ENCODE measurements around the gene DNAJA4.

Gene DNAJA4

DNA sequence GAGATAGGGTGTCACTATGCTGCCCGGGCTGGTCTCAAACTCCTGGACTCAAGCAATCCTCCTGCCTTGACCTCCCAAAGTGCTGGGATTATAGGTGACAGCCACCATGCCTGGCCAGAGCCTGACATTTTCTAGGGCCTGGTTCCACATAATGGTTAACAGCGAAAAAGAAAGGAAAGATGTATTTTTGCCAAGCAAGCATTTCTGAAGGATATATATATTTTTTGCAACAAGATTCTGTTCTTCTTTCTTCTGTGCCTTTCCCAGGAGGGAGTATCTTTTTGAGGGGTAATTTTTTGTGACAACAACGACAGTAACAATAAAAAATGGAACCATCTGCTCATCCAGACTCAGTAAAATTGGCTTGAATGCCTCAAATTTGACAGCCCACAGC lies 8.3 kb upstream of the DNAJA4 start:
- FAIRE-seq: no peak
- TF ChIP-seq PAX5 (IDR thresholded peaks at IDR 0.05; ENCODE audit: insufficient read depth, low read length, severe bottlenecking): no peak
- DNase-seq (ENCODE audit: insufficient read length, low spot score): no peak

DNA sequence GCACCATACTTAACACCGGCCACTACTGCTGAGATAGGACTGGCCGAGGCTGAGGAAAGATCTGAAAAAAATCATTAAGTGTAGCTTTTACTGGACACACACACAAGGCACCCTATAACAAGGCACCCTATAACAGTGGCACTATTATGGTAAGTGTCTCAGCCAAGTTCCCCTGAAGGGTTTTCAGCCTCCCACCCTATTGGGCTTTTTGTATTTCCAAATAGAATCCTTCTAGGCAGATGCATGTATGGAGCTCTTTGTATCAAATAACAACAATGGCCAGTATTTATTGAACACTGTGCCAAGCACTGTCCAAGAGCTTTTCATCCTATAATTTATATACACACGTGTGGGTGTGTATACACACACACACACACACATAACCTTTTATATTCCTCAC lies 6.7 kb upstream of the DNAJA4 start:
- no peak for FAIRE-seq
- DNase-seq (ENCODE audit: insufficient read length, low spot score): no peak
- TF ChIP-seq POLR2A (IDR thresholded peaks at IDR 0.05; ENCODE audit: low read depth, low read length) (no peak), PAX5 (IDR thresholded peaks at IDR 0.05; ENCODE audit: insufficient read depth, low read length, severe bottlenecking) (no peak), TAF1 (IDR thresholded peaks at IDR 0.05; ENCODE audit: low read depth, low read length) (no peak), SPI1 (IDR thresholded peaks at IDR 0.05; ENCODE audit: low read depth, low read length) (no peak), POU2F2 (IDR thresholded peaks at IDR 0.05; ENCODE audit: low read depth, low read length) (no peak), POLR2AphosphoS5 (IDR thresholded peaks at IDR 0.05; ENCODE audit: low read depth, low read length) (no peak)

DNA sequence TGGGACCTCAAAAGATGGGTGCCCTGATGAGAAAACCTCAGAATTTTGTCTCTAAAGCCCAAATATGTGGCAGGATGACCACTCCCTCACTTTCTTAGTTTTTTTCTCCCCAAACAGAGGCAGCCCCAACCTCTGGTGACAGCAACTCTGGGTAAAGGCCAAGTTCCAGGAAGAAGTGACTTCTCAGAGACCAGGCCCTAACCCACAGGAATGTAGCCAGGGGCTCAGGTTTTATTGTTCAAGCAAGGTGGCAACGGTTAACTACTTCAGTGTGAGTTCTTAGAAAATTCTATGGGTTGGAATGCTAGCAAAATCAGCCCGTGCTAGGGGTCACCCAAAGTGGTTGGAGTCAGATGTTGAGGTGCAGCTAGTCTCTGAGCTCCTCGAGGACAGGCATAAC lies 5.1 kb upstream of the DNAJA4 start:
- DNase-seq (ENCODE audit: insufficient read length, low spot score) (no peak), FAIRE-seq (no peak)
- TF ChIP-seq POLR2A (IDR thresholded peaks at IDR 0.05; ENCODE audit: low read depth, low read length) (no peak), POLR2AphosphoS5 (IDR thresholded peaks at IDR 0.05; ENCODE audit: low read depth, low read length) (no peak), SPI1 (IDR thresholded peaks at IDR 0.05; ENCODE audit: low read depth, low read length) (no peak), PAX5 (IDR thresholded peaks at IDR 0.05; ENCODE audit: insufficient read depth, low read length, severe bottlenecking) (no peak), POU2F2 (IDR thresholded peaks at IDR 0.05; ENCODE audit: low read depth, low read length) (no peak), TAF1 (IDR thresholded peaks at IDR 0.05; ENCODE audit: low read depth, low read length) (no peak)

DNA sequence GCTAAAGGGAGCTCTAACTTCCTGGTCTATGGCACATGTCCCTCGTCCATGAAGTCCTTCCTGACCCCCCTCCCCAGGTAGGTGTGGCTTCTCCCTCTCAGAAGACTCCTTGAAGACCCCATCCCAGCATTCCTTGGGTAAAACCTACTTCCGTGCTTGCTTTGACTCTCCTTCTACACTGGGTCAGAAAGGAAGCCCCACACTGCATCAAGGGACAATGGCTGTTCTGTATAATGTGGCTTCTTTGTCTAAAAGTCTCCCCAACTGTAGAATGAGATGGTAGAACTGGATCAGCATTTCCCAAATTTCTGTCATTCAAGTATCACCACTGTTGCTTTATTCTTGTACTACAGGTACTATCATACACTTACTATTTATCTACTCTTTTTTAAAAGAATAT lies 3.9 kb upstream of the DNAJA4 start:
- FAIRE-seq (no peak), DNase-seq (ENCODE audit: insufficient read length, low spot score) (no peak)
- TF ChIP-seq SPI1 (IDR thresholded peaks at IDR 0.05; ENCODE audit: low read depth, low read length): no peak

DNA sequence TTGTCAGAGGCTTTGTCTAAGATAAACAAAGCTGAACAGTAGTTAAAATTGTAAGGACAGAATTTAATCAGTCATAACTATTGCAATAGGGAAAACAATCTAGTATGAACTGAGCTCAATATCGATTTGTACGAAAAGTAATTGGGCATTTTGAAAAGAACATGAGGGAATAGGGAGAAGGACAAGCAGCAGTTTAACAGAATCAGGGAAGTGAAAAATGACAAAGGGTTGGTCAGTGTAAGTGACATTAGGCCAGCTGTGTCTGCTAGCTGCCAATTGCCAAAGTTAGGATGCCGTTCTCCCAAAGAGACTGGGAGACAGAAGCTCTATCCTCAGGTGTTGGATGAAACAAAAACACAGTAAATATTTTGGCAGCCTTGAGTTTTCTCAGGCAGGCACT lies 3.3 kb upstream of the DNAJA4 start:
- FAIRE-seq: no peak

DNA sequence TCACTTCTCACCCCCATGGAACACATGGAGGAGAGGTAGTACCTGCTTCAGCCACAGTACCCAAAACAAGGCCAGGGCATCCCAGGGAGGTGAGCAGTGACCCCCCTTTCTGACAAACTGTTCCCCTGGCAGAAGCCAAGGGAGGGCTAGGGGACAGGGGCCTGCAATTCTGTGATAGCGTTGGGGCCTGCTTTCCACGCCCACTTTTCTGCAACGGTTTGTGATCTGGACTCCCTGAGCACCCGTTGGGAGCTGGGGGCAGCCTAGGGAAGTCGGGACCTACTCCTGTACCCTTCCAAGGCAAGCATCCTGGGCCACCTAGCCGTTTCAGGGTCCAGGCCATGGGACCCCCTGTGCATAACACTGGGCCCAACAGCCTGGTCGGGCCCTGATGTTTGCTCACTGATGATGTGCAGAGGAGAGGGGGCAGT lies 996 bp upstream of the DNAJA4 start:
- DNase-seq (ENCODE audit: insufficient read length, low spot score) (no peak), FAIRE-seq (no peak)
- TF ChIP-seq POLR2AphosphoS5 (IDR thresholded peaks at IDR 0.05; ENCODE audit: low read depth, low read length) (no peak), SPI1 (IDR thresholded peaks at IDR 0.05; ENCODE audit: low read depth, low read length) (no peak), POLR2A (IDR thresholded peaks at IDR 0.05; ENCODE audit: low read depth, low read length) (no peak), PAX5 (IDR thresholded peaks at IDR 0.05; ENCODE audit: insufficient read depth, low read length, severe bottlenecking) (no peak), POU2F2 (IDR thresholded peaks at IDR 0.05; ENCODE audit: low read depth, low read length) (no peak), TAF1 (IDR thresholded peaks at IDR 0.05; ENCODE audit: low read depth, low read length) (no peak)

More for the DNA sequence above, 3.3 kb upstream of the DNAJA4 start:
- no peak for DNase-seq (ENCODE audit: insufficient read length, low spot score)
- TF ChIP-seq POLR2A (IDR thresholded peaks at IDR 0.05; ENCODE audit: low read depth, low read length) (no peak), SPI1 (IDR thresholded peaks at IDR 0.05; ENCODE audit: low read depth, low read length) (no peak), POU2F2 (IDR thresholded peaks at IDR 0.05; ENCODE audit: low read depth, low read length) (no peak), POLR2AphosphoS5 (IDR thresholded peaks at IDR 0.05; ENCODE audit: low read depth, low read length) (no peak), PAX5 (IDR thresholded peaks at IDR 0.05; ENCODE audit: insufficient read depth, low read length, severe bottlenecking) (no peak), TAF1 (IDR thresholded peaks at IDR 0.05; ENCODE audit: low read depth, low read length) (no peak)

DNA sequence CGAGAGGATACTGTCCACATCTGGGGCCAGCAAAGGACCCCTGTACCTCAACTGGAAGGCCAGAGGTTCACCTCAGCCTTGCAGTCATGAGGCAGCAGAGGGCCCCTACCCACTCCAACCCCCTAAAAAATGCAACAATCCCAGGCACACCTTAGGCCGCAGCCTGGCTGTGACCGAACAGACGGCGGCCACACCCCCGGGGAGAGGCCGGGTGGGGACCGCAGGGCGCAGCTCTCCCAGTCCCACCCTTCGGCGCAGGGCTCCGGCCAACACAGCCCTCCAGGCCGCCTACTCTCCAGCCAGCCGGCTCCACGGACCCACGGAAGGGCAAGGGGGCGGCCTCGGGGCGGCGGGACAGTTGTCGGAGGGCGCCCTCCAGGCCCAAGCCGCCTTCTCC lies 457 bp upstream of the DNAJA4 start:
- FAIRE-seq: no peak
- DNase-seq (ENCODE audit: insufficient read length, low spot score): no peak
- TF ChIP-seq POU2F2 (IDR thresholded peaks at IDR 0.05; ENCODE audit: low read depth, low read length) (no peak), SPI1 (IDR thresholded peaks at IDR 0.05; ENCODE audit: low read depth, low read length) (no peak), TAF1 (IDR thresholded peaks at IDR 0.05; ENCODE audit: low read depth, low read length) (no peak), POLR2AphosphoS5 (IDR thresholded peaks at IDR 0.05; ENCODE audit: low read depth, low read length) (no peak), PAX5 (IDR thresholded peaks at IDR 0.05; ENCODE audit: insufficient read depth, low read length, severe bottlenecking) (no peak), POLR2A (IDR thresholded peaks at IDR 0.05; ENCODE audit: low read depth, low read length) (no peak)

DNA sequence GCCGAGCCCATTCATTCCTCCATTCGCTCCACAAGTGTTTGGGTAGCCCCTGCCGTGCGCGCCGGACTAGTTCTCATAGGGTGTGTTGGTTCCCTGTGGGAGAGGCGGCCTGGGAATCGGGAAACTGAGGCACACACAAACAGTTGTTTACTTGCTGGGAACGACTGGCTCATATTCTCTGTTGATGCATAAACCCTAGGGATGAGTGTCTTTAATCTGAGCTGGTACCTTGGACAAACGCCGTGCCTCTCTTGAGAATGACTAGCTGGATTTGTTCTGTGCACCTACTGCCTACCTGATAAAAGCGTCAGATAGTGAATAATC lies 737 bp downstream of the DNAJA4 start:
- TF ChIP-seq PAX5 (IDR thresholded peaks at IDR 0.05; ENCODE audit: insufficient read depth, low read length, severe bottlenecking): no peak
- no peak for TF ChIP-seq POLR2AphosphoS5 (IDR thresholded peaks at IDR 0.05; ENCODE audit: low read depth, low read length)
- no peak for TF ChIP-seq POLR2A (IDR thresholded peaks at IDR 0.05; ENCODE audit: low read depth, low read length)
- no peak for TF ChIP-seq SPI1 (IDR thresholded peaks at IDR 0.05; ENCODE audit: low read depth, low read length)
- TF ChIP-seq TAF1 (IDR thresholded peaks at IDR 0.05; ENCODE audit: low read depth, low read length): no peak
- TF ChIP-seq POU2F2 (IDR thresholded peaks at IDR 0.05; ENCODE audit: low read depth, low read length): no peak
- no peak for FAIRE-seq
- DNase-seq (ENCODE audit: insufficient read length, low spot score): no peak

DNA sequence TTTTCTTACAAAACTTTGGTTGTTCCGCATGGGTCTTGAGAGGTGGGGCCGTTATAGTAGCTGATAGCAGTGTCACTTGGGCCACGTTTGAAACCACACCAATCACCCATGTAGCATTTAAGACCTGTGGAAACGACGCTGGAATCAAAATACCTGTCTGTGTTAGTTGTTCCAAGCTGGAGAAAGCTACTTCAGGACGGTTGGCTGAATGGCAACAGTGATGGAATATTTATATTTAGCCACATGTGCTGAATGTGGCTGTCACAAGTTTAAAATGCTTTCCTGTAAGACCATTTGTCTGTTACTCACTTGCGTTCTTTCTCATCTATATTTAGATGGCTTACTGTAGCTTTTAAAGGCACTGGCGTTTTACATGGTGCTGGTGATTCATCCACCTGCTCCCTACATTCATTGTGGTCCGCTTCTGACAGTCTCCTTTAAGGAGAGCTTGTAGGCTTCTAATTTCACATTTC lies 1.4 kb downstream of the DNAJA4 start:
- DNase-seq (ENCODE audit: insufficient read length, low spot score) (no peak), FAIRE-seq (no peak)
- TF ChIP-seq SPI1 (IDR thresholded peaks at IDR 0.05; ENCODE audit: low read depth, low read length) (no peak), POU2F2 (IDR thresholded peaks at IDR 0.05; ENCODE audit: low read depth, low read length) (no peak), TAF1 (IDR thresholded peaks at IDR 0.05; ENCODE audit: low read depth, low read length) (no peak), POLR2AphosphoS5 (IDR thresholded peaks at IDR 0.05; ENCODE audit: low read depth, low read length) (no peak), PAX5 (IDR thresholded peaks at IDR 0.05; ENCODE audit: insufficient read depth, low read length, severe bottlenecking) (no peak)

DNA sequence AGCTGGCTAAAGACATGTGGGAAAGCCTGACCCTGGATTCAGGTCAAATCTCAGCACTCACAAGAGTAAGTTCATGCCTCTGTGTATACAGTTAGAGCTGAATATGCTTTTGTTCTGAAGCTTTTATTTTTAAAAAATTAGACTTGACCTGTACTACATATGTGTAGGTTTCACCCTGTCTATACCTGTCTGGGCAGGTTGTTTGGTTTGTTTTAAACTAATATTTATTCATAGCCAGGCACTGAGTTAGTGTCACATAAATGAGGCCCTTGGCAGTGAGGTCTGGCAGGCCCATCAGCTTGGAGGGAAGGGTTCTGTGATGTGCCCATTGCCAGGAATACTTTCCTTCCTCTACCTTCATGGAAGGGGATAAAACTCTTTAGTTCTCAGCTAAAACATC lies 1.9 kb downstream of the DNAJA4 start:
- TF ChIP-seq SPI1 (IDR thresholded peaks at IDR 0.05; ENCODE audit: low read depth, low read length) (no peak), TAF1 (IDR thresholded peaks at IDR 0.05; ENCODE audit: low read depth, low read length) (no peak), PAX5 (IDR thresholded peaks at IDR 0.05; ENCODE audit: insufficient read depth, low read length, severe bottlenecking) (no peak), POU2F2 (IDR thresholded peaks at IDR 0.05; ENCODE audit: low read depth, low read length) (no peak), POLR2A (IDR thresholded peaks at IDR 0.05; ENCODE audit: low read depth, low read length) (no peak), POLR2AphosphoS5 (IDR thresholded peaks at IDR 0.05; ENCODE audit: low read depth, low read length) (no peak)
- DNase-seq (ENCODE audit: insufficient read length, low spot score): no peak
- FAIRE-seq: no peak

DNA sequence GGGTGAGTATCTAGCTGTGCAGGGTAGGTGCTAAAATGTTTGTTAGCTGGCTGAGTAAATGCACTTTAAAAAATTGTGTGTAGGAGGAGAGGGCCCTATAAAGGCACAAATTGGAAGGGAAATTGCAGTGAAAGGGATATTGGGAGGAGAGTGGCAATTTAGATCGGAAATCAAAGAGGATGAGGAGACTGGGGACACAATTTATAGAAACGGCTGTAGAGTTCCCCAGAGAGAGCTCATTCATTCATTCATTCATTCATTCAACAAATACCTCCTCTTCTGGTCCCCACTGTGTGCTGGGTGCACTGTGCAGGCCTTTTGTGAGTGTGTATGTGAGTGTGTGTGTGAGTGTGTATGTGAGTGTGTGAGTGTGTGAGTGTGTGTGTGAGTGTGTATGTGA lies 2.4 kb downstream of the DNAJA4 start:
- FAIRE-seq: no peak
- no peak for TF ChIP-seq SPI1 (IDR thresholded peaks at IDR 0.05; ENCODE audit: low read depth, low read length)
- no peak for TF ChIP-seq POLR2AphosphoS5 (IDR thresholded peaks at IDR 0.05; ENCODE audit: low read depth, low read length)
- no peak for TF ChIP-seq POLR2A (IDR thresholded peaks at IDR 0.05; ENCODE audit: low read depth, low read length)
- TF ChIP-seq POU2F2 (IDR thresholded peaks at IDR 0.05; ENCODE audit: low read depth, low read length): no peak
- TF ChIP-seq PAX5 (IDR thresholded peaks at IDR 0.05; ENCODE audit: insufficient read depth, low read length, severe bottlenecking): no peak
- no peak for TF ChIP-seq TAF1 (IDR thresholded peaks at IDR 0.05; ENCODE audit: low read depth, low read length)
- no peak for DNase-seq (ENCODE audit: insufficient read length, low spot score)
